Measurements from ENCODE around the gene HEY2.

HEY2 gene

DNA sequence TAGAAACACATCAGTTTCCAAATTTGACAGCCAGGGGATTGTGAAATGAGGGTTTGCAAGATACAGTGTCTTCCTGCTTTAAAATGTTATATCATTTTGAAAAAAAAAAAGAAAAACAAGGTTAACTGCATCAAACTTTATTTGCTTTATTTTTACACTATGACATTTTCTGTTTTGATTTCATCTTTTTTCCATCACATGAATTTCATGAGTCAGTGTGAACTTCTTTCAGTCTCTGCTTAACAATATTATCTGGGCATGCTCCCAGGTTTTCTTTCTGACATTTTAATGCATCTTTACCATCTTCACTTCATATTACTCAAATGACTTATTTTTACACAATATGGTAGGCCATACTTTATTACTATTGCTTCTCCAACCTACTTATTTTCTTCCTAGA, 43.2 kb downstream of the HEY2 start:
- DNase-seq = no peak
- peak overlapping the region; percentile 93 for H3K27ac ChIP-seq
- in situ Hi-C loops (cut with HindIII; ENCODE audit: low pct_ligation_motif_present, low sequenced_read_pairs) = loop anchor here (25.0 kb wide), 1 partner anchor 170 kb away; the partner anchor contains the start of gene HINT3

GRCh38 chr6:125793280-125793679, 43.8 kb downstream of the HEY2 start:
- Histone ChIP-seq H3K36me3 (replicated peaks) (no peaks in the 10 kb centered on the region), H3K4me3 (ENCODE audit: low read depth, low read length) (no peak overlapping the region), H3K27ac (peak overlapping the region; percentile 93), H3K27me3 (replicated peaks) (no peaks in the 10 kb centered on the region)
- in situ Hi-C loops (cut with HindIII; ENCODE audit: low pct_ligation_motif_present, low sequenced_read_pairs) = loop anchor here (25.0 kb wide), 1 partner anchor 169 kb away; the partner anchor contains the start of gene HINT3
- TF ChIP-seq, protein P1, sequence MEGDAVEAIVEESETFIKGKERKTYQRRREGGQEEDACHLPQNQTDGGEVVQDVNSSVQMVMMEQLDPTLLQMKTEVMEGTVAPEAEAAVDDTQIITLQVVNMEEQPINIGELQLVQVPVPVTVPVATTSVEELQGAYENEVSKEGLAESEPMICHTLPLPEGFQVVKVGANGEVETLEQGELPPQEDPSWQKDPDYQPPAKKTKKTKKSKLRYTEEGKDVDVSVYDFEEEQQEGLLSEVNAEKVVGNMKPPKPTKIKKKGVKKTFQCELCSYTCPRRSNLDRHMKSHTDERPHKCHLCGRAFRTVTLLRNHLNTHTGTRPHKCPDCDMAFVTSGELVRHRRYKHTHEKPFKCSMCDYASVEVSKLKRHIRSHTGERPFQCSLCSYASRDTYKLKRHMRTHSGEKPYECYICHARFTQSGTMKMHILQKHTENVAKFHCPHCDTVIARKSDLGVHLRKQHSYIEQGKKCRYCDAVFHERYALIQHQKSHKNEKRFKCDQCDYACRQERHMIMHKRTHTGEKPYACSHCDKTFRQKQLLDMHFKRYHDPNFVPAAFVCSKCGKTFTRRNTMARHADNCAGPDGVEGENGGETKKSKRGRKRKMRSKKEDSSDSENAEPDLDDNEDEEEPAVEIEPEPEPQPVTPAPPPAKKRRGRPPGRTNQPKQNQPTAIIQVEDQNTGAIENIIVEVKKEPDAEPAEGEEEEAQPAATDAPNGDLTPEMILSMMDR (IDR thresholded peaks at IDR 0.05; ENCODE audit: low read depth, low read length, missing control alignments) = no peak
- DNase-seq = no peak

More for the DNA sequence above, 43.2 kb downstream of the HEY2 start:
- H3K36me3 ChIP-seq (replicated peaks) = no peaks in the 10 kb centered on the region
- TF ChIP-seq, protein P1 (IDR thresholded peaks at IDR 0.05; ENCODE audit: low read depth, low read length, missing control alignments) = no peak
- H3K27me3 ChIP-seq (replicated peaks) = no peaks in the 10 kb centered on the region
- H3K4me3 ChIP-seq (ENCODE audit: low read depth, low read length) = no peak overlapping the region

DNA sequence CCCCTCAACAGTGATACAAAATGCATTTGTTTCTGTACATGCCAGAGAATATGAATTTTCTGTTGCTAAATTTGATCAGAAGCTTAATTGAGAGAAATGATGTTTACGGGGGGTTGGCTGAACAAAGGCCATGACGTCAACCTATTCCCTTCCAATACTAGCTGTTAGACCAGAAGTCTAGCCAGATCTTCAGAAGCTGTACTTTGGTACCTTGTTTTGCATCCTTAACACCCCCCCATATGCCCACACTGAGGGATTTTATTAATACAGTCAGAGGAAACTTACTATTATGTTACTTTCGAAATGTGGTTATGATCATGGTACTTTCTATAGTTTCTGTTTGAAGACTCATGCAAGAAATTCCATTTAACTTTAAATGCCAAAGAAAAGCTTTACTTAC, 44.4 kb downstream of the HEY2 start:
- no peaks in the 10 kb centered on the region for H3K27me3 ChIP-seq (replicated peaks)
- H3K27ac ChIP-seq = peak overlapping the region; percentile 93
- TF ChIP-seq, protein P1 (IDR thresholded peaks at IDR 0.05; ENCODE audit: low read depth, low read length, missing control alignments) = no peak
- DNase-seq = no peak
- no peak overlapping the region for H3K4me3 ChIP-seq (ENCODE audit: low read depth, low read length)
- in situ Hi-C loops (cut with HindIII; ENCODE audit: low pct_ligation_motif_present, low sequenced_read_pairs) = loop anchor here (25.0 kb wide), 1 partner anchor 168 kb away; the partner anchor contains the start of gene HINT3
- H3K36me3 ChIP-seq (replicated peaks) = no peaks in the 10 kb centered on the region

DNA sequence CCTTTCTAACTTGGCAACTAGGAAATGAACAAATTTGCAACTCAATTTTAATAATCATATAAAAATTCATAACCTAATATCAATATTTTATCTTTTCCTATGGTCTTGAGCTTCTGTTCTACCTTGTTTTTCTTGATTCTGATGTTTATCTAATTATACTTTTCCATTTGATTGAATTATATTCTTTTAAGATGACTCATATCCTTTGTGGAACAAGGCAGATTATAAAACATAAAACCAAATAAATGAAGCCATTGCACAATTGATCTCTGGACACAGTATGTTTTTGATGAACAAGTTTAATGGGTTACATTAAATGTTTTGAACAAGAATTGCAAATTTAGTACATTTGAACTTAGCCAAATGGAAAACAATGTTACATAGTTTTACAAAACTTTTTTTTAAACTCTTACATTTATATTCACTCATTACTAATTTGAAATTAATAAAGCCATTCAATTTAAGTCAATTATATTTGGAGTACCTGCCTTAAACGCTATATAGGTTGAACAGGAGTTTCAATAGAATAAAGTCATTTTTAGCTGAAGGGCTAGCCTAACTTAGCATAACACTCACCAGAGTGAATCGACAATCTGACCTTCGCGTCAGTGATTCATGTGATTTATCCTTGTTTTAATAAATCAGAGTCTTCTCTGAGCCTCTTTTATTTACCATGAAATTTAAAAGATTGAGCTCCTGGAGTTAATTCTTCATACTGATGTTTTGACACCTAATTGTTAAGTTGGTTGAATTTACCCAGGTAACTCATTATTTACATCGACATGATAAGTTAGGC, 45.1 kb downstream of the HEY2 start:
- Histone ChIP-seq H3K4me3 (ENCODE audit: low read depth, low read length) (no peak overlapping the region), H3K36me3 (replicated peaks) (no peaks in the 10 kb centered on the region), H3K27ac (peak overlapping the region; percentile 93), H3K27me3 (replicated peaks) (no peaks in the 10 kb centered on the region)
- TF ChIP-seq, protein P1 (IDR thresholded peaks at IDR 0.05; ENCODE audit: low read depth, low read length, missing control alignments) = no peak
- in situ Hi-C loops (cut with HindIII; ENCODE audit: low pct_ligation_motif_present, low sequenced_read_pairs) = loop anchor here (25.0 kb wide), 1 partner anchor 168 kb away; the partner anchor contains the start of gene HINT3
- DNase-seq = no peak

- in situ Hi-C loops (cut with HindIII; ENCODE audit: low pct_ligation_motif_present, low sequenced_read_pairs) = loop anchor here (25.0 kb wide), 1 partner anchor 167 kb away; the partner anchor contains the start of gene HINT3
- H3K27ac ChIP-seq = no peak overlapping the region
- no peak for DNase-seq
- no peak overlapping the region for H3K4me3 ChIP-seq (ENCODE audit: low read depth, low read length)
- TF ChIP-seq, protein P1 (IDR thresholded peaks at IDR 0.05; ENCODE audit: low read depth, low read length, missing control alignments) = no peak
- H3K27me3 ChIP-seq (replicated peaks) = no peaks in the 10 kb centered on the region
- H3K36me3 ChIP-seq (replicated peaks) = no peaks in the 10 kb centered on the region
Observed at GRCh38 chr6:125795301-125795700, 45.9 kb downstream of the HEY2 start.
